ACC112 (cell line): Measurements from ENCODE around the gene LCK.
A peak's percentile ranks its signal among the peaks of the same experiment; 100 is the strongest.

ENCODE experiments used
- H2AFZ ChIP-seq: fragments of 200-600 bp; sonication (generic); one replicate; pipeline ENCODE4 v1.6.0; 2017; ENCODE audit warnings: antibody characterized with exemption, low read length; ENCODE audit not compliant: unreplicated experiment
- H3K27ac ChIP-seq: fragments of 200-600 bp; sonication (generic); 2 replicates; pipeline ENCODE4 v1.5.1; 2014; ENCODE audit warnings: low read depth, mild to moderate bottlenecking, antibody characterized with exemption, low read length, moderate library complexity
- H3K27me3 ChIP-seq: fragments of 200-600 bp; sonication (generic); 2 replicates; pipeline ENCODE4 v1.6.1; 2014; ENCODE audit warnings: mild to moderate bottlenecking, antibody characterized with exemption, low read length, moderate library complexity, mixed read lengths; ENCODE audit not compliant: insufficient read depth
- H3K36me3 ChIP-seq: fragments of 200-600 bp; sonication (generic); 2 replicates; pipeline ENCODE4 v1.6.1; 2016; ENCODE audit warnings: mild to moderate bottlenecking, antibody characterized with exemption, low read length, moderate library complexity, mixed read lengths; ENCODE audit not compliant: insufficient read depth
- H3K4me1 ChIP-seq: fragments of 200-600 bp; sonication (generic); one replicate; pipeline ENCODE4 v1.6.1; 2016; ENCODE audit warnings: low read length, mixed read lengths; ENCODE audit not compliant: insufficient read depth, unreplicated experiment, control insufficient read depth
- H3K4me3 ChIP-seq: fragments of 200-600 bp; sonication (generic); 2 replicates; pipeline ENCODE4 v1.5.1; 2014; ENCODE audit warnings: mild to moderate bottlenecking, low read depth, low read length
- H3K79me2 ChIP-seq: fragments of 200-600 bp; sonication (generic); one replicate; pipeline ENCODE4 v1.6.0; 2016; ENCODE audit warnings: low read length; ENCODE audit not compliant: control insufficient read depth, unreplicated experiment, insufficient read depth

LCK gene

DNA sequence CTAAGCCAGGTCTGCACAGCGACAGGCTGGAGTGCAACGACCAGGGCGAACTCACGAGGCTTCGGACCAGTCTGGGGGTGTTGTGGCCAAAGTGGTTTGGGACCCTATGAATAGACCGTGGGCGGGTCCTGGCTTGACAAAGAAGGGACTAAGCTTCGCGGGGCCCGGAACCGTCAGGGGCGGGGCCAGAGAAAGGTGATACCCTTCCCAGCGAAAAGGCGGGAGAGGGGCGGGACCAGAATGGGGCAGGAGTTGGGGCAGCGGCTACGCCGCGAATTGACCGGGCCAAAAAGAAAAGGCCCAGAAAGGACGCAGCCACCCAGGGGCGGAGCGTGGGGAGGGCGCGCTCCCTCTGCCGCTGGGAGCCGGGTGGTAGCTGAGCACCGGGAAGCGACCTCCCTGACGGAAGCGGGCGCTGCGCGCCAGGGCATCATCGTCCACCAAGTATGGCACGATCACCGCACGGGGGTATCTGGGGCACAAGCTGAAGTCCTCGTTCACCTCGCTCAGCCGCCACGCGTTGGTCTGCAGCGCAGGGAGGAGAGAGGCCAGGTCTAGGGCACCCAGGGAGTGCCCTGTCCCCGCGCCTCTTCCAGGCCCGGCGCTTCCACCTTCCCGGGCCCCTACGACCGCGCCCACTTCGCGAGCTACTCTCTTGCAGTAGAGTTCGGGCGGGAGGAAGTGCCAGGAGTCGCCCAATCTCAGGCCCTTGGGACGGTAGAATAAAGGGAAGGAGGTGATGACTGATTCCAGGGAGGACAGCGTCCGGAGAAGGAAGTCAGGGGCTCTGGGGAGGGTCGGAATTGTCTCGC lies 10.7 kb upstream of the LCK start:
- peak overlapping the region; percentile 85 for H3K4me3 ChIP-seq
- no peaks in the 10 kb centered on the region for H3K36me3 ChIP-seq
- peak overlapping the region; percentile 72 for H2AFZ ChIP-seq
- no peaks in the 10 kb centered on the region for H3K27me3 ChIP-seq
- H3K4me1 ChIP-seq, result peaks cover 16% of the 10 kb centered on the region
- no peaks in the 10 kb centered on the region for H3K79me2 ChIP-seq
- H3K27ac ChIP-seq, result no peak overlapping the region; the same call in 1 of the 2 replicates

DNA sequence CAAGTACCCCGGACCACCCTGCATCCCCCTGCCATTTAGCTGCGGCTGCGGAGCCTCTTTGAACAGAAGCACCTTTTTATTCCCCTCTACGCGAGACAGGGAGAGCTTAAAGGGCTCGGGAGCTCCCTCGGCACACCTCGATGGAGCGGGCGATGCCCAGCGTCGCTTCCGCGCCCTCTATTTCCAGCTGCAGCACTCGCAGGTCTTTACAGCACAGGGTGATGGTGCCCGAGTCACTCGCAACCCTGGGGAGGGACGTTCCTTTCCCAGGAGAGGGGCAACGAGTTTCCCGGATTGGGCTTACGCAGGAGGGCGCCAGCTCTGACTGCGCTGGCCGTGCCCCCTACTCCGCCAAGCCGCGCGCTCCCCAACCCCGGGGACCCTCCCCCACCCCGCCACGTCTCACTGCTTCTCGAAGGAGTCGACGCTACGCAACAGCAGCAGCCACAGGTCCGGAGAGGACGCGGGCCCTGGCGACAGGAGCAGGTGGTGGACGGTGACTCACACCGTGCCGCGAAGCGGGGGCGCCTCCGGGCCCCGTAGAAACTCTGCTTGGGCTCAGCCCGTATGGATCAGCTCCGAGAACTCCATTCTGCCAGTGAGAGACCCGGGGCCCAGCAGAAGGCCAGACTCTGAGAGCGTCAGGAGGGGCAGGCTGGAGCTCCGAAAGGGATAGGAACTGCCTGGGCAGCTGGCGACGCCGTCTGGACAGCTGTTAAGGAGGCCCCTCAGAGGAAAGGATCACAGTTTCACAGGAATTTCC lies 9.9 kb upstream of the LCK start:
- Histone ChIP-seq H2AFZ (peak overlapping the region; percentile 72), H3K4me1 (peaks cover 10% of the 10 kb centered on the region), H3K27ac (no peak overlapping the region; the same call in 1 of the 2 replicates), H3K36me3 (no peaks in the 10 kb centered on the region), H3K27me3 (no peaks in the 10 kb centered on the region), H3K79me2 (no peaks in the 10 kb centered on the region), H3K4me3 (peak overlapping the region; percentile 85)

DNA sequence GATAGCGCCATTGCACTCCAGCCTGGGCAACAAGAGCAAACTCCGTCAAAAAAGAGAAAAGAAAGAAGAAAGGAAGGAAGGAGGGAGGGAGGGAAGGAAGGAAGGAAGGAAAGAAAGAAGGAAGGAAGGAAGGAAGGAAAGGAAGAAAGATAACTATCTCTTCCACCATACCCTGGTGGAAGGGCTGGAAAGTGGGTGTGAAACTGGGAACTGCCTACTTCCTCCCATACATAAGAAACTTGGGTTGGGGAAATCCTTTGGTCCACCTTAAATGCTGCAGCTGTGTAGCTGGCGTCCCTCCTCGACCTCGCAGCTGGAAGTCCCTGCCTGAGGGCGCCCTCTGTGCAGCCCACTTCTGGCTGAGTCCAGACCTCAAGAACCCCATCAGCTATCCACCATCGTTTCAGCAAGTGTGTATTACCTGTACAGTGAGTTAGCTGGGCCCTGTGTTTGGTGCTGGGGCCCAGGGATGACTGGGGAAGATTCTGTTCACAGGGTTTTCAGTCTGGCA lies 8.7 kb upstream of the LCK start:
- no peaks in the 10 kb centered on the region for H3K27me3 ChIP-seq
- peaks cover 13% of the 10 kb centered on the region for H3K4me1 ChIP-seq
- H2AFZ ChIP-seq, result no peak overlapping the region
- no peak overlapping the region for H3K4me3 ChIP-seq
- no peaks in the 10 kb centered on the region for H3K36me3 ChIP-seq
- no peak overlapping the region for H3K27ac ChIP-seq
- no peaks in the 10 kb centered on the region for H3K79me2 ChIP-seq

DNA sequence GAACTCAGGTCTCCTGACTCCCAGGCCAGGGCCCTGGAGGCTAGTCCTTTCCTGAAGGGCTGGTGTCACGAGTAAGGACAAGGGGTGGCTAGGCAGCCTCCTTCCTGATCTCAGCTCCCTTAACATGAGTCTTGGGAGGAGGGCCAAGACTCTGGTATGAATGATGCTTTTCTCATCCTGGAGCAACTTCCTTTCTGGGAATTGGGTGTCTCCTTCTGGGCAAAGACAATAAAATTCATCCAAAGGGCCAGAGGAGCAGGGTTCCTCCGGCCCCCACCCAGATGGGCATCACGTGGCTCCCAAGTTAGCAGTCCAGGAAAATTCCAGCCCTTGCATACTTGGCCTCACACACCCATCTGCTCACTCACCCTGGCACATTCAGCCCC lies 4.2 kb upstream of the LCK start, which contains the start of gene FAM167B:
TSS of gene FAM167B (plus strand) at position 335 of the 386 bp plus-strand sequence. CDS start 200 bp downstream, outside the sequence.
- peaks cover 14% of the 10 kb centered on the region for H3K4me1 ChIP-seq
- no peaks in the 10 kb centered on the region for H3K79me2 ChIP-seq
- H3K4me3 ChIP-seq, result no peak within 1 kb of the TSS
- H2AFZ ChIP-seq, result no peak within 1 kb of the TSS
- H3K27me3 ChIP-seq, result no peaks in the 10 kb centered on the region
- no peaks in the 10 kb centered on the region for H3K36me3 ChIP-seq
- H3K27ac ChIP-seq, result no peak within 1 kb of the TSS

DNA sequence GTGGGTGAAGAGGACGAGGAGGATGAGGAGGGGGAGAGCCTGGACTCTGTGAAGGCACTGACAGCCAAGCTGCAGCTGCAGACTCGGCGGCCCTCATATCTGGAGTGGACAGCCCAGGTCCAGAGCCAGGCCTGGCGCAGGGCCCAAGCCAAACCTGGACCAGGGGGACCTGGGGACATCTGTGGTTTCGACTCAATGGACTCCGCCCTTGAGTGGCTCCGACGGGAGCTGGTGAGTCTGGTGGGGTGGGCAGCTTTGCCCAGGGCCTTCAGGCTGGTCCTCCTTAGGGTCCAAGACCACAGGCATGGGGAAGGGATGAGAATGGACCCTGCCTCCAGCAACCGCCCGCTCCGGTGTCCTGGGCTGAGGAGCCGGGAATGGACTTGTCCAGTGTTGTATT lies 3.6 kb upstream of the LCK start:
- peaks cover 13% of the 10 kb centered on the region for H3K4me1 ChIP-seq
- H3K27me3 ChIP-seq, result no peaks in the 10 kb centered on the region
- no peak overlapping the region for H3K4me3 ChIP-seq
- no peaks in the 10 kb centered on the region for H3K79me2 ChIP-seq
- no peak overlapping the region for H2AFZ ChIP-seq
- H3K36me3 ChIP-seq, result no peaks in the 10 kb centered on the region
- H3K27ac ChIP-seq, result no peak overlapping the region

DNA sequence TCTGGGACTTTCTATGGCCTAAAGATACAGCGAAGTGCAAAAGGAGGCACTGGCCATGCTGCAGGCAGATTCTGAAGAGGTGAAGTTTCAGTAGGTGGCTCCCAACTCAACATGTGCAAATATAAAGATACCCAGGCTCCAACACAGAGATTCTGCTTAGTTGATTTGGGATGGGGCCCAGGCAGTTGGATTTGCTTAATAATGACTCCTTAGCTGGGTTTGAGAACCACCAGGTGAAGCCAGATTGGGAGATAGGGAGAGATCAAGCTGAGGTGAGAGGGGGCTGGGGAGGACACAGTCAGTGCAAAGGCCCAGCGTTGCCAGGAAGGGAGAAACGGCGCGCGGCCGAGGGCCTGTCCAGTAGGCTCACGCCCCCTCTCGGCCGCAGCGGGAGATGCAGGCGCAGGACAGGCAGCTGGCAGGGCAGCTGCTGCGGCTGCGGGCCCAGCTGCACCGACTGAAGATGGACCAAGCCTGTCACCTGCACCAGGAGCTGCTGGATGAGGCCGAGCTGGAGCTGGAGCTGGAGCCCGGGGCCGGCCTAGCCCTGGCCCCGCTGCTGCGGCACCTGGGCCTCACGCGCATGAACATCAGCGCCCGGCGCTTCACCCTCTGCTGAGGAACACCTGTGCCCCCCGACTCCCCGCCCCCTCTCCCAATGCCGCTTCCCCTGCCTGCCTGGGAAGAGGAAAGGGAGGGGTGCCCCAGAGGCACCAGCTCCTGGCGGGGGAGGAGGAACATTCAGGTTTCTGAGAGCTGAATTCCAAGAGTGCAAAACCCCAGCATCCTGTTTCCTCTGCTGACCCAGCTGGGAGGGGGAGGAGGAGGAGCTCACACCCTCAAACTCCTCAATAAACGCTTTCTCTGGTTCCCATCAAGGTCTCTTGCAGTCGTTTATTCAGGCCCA lies 2.8 kb upstream of the LCK start:
- H3K27ac ChIP-seq, result no peak overlapping the region
- H3K27me3 ChIP-seq, result no peaks in the 10 kb centered on the region
- no peaks in the 10 kb centered on the region for H3K79me2 ChIP-seq
- no peaks in the 10 kb centered on the region for H3K36me3 ChIP-seq
- H3K4me1 ChIP-seq, result peaks cover 13% of the 10 kb centered on the region
- no peak overlapping the region for H2AFZ ChIP-seq
- no peak overlapping the region for H3K4me3 ChIP-seq

DNA sequence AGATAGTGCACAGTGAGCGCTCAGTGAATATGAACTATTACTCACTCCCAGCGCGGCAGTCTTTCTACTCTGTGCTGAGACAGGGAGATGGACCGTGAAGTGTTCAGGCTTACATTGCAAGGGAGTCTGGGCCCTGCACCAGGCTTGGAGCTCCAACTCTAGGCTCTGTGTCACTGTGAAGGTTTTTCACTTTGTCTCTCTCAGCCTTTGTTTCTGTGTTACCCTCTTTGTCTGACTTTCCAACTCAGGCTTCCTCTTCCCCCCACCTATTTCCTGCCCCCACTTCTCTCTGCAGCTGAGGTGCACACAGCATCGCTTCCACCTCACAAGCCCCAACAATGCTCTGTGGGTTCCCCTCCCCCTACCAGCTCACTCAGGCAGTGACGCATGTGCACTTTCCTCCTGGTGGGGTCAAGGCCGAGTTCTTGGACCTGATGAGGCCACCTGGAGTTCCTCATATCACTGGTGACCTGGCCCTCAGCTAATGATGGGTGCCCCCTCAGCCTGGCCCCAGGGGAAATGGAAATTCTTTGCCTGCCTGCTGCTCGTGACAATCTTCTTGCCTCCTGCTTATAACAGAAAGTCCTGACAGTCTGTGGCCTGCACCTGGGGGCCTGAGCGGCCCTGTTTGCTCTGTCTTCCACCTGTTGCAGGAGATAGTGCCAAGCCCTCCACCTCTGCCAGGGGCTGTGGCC lies 1.1 kb upstream of the LCK start:
- H3K27ac ChIP-seq, result no peak overlapping the region
- H3K4me1 ChIP-seq, result peaks cover 13% of the 10 kb centered on the region
- H3K4me3 ChIP-seq, result no peak overlapping the region
- no peaks in the 10 kb centered on the region for H3K36me3 ChIP-seq
- no peaks in the 10 kb centered on the region for H3K27me3 ChIP-seq
- no peak overlapping the region for H2AFZ ChIP-seq
- no peaks in the 10 kb centered on the region for H3K79me2 ChIP-seq

DNA sequence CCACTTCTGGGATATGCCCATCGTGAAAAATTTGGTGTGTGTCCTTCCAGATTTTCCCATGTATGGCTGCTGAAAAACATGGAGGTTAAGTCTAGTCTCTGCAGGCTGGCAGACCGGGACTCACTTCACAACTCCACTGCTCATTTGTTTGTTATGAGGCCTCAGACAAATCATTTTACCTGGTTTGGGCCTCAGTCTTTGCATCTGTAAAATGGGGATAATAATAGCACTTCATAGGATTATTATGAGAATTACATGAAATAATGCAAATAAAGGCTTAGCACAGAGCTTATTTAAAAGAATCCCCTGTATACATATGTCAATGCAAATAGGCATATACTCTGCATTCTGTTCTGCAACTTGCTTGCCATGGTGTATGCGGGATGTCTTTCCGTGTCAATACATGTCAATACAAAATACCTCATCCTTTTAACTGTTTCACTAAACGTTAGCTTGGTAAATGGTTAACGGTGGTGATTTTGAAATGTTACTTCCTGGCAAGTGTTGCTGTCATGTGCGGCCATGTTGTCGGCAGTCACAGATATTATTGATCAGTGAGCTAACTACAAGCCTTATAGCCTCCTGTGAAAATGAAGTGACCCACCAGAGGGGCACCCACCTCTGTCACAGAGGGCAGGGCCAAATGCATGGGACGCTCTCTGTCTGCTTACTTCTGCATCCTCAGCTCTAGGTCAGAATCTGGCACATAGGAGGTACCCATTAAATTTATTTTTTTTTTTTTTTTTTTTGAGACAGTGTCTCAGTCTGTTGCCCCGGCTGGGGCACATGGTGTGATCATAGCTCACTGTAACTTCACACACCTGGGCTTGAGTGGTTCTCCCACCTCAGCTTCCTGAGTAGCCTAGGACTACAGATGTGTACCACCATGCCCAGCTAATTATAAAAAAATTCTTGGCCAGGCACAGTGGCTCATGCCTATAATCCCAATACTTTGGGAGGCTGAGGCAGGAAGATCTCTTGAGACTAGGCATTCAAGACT lies 4.3 kb downstream of the LCK start:
- Histone ChIP-seq H3K36me3 (no peaks in the 10 kb centered on the region), H2AFZ (no peak overlapping the region), H3K4me1 (no peaks in the 10 kb centered on the region), H3K27ac (no peak overlapping the region), H3K4me3 (no peak overlapping the region), H3K79me2 (no peaks in the 10 kb centered on the region), H3K27me3 (no peaks in the 10 kb centered on the region)

DNA sequence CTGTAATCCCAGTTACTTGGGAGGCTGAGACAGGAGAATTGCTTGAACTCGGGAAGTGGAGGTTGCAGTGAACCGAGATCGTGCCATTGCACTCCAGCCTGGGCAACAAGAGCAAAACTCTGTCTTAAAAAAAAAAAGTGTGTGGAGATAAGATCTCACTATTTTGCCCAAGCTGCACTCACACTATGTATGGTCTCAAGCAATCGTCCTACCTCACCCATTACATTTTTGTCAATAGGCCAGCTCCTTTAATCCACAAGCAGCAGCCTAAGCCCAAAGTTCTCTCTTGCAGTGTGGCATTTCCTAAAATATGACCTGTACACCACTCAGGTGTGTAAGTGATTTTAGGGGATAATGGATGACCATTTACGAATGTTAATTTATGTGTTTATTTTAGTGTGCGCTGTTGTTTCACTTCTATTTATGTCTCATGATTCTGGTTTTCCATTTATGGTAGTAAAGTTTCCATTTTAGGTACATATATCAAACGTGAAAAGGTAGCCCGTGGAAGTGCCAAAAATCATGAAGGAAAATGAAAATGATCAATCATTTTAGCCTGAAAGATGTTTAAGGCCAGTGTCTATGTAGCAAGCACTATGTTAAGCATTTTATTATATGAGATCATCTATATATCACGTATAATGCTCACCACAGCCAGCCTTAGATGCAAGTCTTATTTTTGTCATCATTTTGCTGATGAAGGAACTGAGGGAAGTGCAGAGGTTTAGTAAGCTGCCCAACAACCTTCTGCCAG lies 5.6 kb downstream of the LCK start:
- H3K36me3 ChIP-seq, result no peaks in the 10 kb centered on the region
- H3K27me3 ChIP-seq, result no peaks in the 10 kb centered on the region
- H3K4me1 ChIP-seq, result no peaks in the 10 kb centered on the region
- no peak overlapping the region for H3K4me3 ChIP-seq
- H3K79me2 ChIP-seq, result no peaks in the 10 kb centered on the region
- H2AFZ ChIP-seq, result no peak overlapping the region
- no peak overlapping the region for H3K27ac ChIP-seq
